Panc1 (cell line): ENCODE measurements around the gene MOG.
A peak's percentile ranks its signal among the peaks of the same experiment; 100 is the strongest.

Source experiments
- POLR2AphosphoS5 ChIP-seq: IDR thresholded peaks from 2 replicates; pipeline ENCODE4 v1.6.1; 2012; ENCODE audit warnings: mild to moderate bottlenecking, low read depth, low read length, moderate library complexity
- SIN3A ChIP-seq: IDR thresholded peaks from 2 replicates; pipeline ENCODE4 v1.6.1; 2012; ENCODE audit warnings: low read depth, mild to moderate bottlenecking, low read length, moderate library complexity, borderline replicate concordance; ENCODE audit not compliant: insufficient read depth
- TF ChIP-seq, protein P1 (sequence below): fragments of 450-650 bp; IDR thresholded peaks from 2 replicates; pipeline ENCODE4 v1.5.1; 2017; ENCODE audit warnings: mild to moderate bottlenecking

DNA sequence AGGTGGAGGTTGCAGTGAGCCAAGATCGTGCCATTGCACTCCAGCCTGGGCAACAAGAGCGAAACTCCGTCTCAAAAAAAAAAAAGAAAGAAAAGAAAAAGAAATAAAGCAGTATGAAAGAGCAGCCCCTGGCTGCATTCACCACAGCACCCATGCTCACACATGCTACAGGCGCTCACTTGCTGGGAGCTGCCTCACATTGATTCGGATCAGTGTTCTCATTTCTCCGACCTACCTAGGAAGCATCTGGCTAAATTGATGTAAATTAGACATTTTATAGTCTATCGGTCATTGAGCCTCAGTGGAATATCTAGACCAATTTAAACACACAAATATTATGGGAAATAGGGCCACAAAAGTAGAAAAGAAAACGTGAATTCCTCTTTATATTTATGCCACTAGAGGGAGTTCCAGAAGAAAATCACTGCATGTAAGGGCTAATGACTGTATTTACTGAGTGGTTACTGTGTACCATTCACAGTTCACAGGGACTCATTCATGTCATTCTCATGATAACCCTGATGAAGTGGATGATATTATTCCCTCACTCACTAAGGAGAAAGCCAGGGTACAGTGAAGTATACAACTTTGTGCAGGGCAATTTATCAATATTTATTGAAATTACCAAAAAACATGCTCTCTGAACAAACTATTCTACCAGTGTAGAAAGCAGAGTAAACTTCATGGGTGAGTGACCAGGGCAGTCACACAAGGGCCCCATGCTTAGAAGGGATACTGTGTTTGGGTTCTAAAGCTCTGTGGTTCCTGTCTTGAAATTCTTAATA, 5.3 kb upstream of the MOG start:
- TF ChIP-seq, protein P1, sequence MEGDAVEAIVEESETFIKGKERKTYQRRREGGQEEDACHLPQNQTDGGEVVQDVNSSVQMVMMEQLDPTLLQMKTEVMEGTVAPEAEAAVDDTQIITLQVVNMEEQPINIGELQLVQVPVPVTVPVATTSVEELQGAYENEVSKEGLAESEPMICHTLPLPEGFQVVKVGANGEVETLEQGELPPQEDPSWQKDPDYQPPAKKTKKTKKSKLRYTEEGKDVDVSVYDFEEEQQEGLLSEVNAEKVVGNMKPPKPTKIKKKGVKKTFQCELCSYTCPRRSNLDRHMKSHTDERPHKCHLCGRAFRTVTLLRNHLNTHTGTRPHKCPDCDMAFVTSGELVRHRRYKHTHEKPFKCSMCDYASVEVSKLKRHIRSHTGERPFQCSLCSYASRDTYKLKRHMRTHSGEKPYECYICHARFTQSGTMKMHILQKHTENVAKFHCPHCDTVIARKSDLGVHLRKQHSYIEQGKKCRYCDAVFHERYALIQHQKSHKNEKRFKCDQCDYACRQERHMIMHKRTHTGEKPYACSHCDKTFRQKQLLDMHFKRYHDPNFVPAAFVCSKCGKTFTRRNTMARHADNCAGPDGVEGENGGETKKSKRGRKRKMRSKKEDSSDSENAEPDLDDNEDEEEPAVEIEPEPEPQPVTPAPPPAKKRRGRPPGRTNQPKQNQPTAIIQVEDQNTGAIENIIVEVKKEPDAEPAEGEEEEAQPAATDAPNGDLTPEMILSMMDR = peak; percentile 82
- no peak for TF ChIP-seq POLR2AphosphoS5
- no peak for TF ChIP-seq SIN3A
